HCT116 (cell line): Measurements from ENCODE around the gene NEDD4. TPM values are rescaled to one million over a fixed set of nuclear protein-coding genes. Genes with fewer than 3 reads are reported as not detected.

Experiments
- ATAC-seq: fragments of 200-7000 bp; cut with Tn5 transposase; 2 replicates; pipeline ENCODE4 v1.9.1; 2020; ENCODE audit warnings: mild to moderate bottlenecking, moderate library complexity
- BruUV-seq: library from RNA; stranded (reverse); fragments of 400-500 nt; replicated peaks from 2 replicates; lab custom pipeline; 2021; lab: Mats Ljungman, UMichigan
- CTCF ChIA-PET: fragments of 300-600 bp; sonication (Branson Sonifier 250); formaldehyde crosslinking; loops from one replicate; lab custom pipeline; 2021; ENCODE audit warnings: antibody characterized with exemption; lab: Charles Lee
- POLR2A ChIA-PET: fragments of 300-600, 350-600 bp; sonication (Branson Sonifier 250); formaldehyde crosslinking; loops from one replicate; lab custom pipeline; 2021; ENCODE audit warnings: antibody characterized with exemption; lab: Charles Lee
- RAD21 ChIA-PET, 2 experiments: fragments of 300-600 bp; sonication (Branson Sonifier 250); formaldehyde crosslinking; loops; one replicate each; lab custom pipeline; 2023; ENCODE audit warnings: low total read pairs in 2 of 2; ENCODE audit not compliant: uncharacterized antibody in 2 of 2, unreplicated experiment in 2 of 2, low non-redundant PET in 1 of 2; lab: Charles Lee
- DNase-seq: peaks from one replicate; pipeline ENCODE4 v3.0.0-alpha.2; 2010; ENCODE audit warnings: low read depth, low spot score
- H2AFZ ChIP-seq: fragments of 200-600 bp; shearing (Covaris generic), sonication (generic); 2 replicates; pipeline ENCODE4 v1.6.1; 2017; ENCODE audit warnings: low read depth, mixed run types, mixed read lengths, antibody characterized with exemption, low read length; ENCODE audit not compliant: poor library complexity, severe bottlenecking
- H3K27ac ChIP-seq: 2 replicates; pipeline ENCODE4 v1.5.1; 2012; ENCODE audit warnings: low read depth, low read length
- H3K27me3 ChIP-seq: fragments of 200-600 bp; sonication (generic); 2 replicates; pipeline ENCODE4 v1.6.1; 2016; ENCODE audit warnings: mixed run types, low read length, mixed read lengths; ENCODE audit not compliant: insufficient read depth
- H3K36me3 ChIP-seq, 2 experiments: fragments of 200-500 bp in 1 of 2; fragments of 200-600 bp in 1 of 2; sonication (Bioruptor generic) in 1 of 2; sonication (generic) in 1 of 2; 2 replicates each; pipeline versions ENCODE4 v1.5.1 to v1.6.1; 2014 to 2016; ENCODE audit warnings: low read length in 2 of 2, inconsistent platforms in 1 of 2, mixed read lengths in 1 of 2, mixed run types in 1 of 2; ENCODE audit not compliant: insufficient read depth in 2 of 2, control insufficient read depth in 1 of 2
- H3K4me1 ChIP-seq, 2 experiments: fragments of 200-600 bp in 1 of 2; sonication (generic) in 1 of 2; 2 replicates each; pipeline versions ENCODE4 v1.5.1 to v1.6.1; 2012 to 2017; ENCODE audit warnings: low read length in 2 of 2, inconsistent platforms in 1 of 2, mild to moderate bottlenecking in 1 of 2, mixed read lengths in 1 of 2, mixed run types in 1 of 2, moderate library complexity in 1 of 2; ENCODE audit not compliant: insufficient read depth in 2 of 2, control insufficient read depth in 1 of 2
- H3K4me2 ChIP-seq: fragments of 200-600 bp; sonication (generic); 2 replicates; pipeline ENCODE4 v1.6.1; 2017; ENCODE audit warnings: mixed run types, low read length, mixed read lengths
- H3K4me3 ChIP-seq, 2 experiments: fragments of 200-600 bp in 1 of 2; sonication (generic) in 1 of 2; replicated peaks in 1 of 2; 2 replicates each; pipeline ENCODE4 v1.5.1; 2011 to 2016; ENCODE audit warnings: low read length in 2 of 2, control low read depth in 1 of 2, low read depth in 1 of 2, mild to moderate bottlenecking in 1 of 2, mixed read lengths in 1 of 2, mixed run types in 1 of 2
- H3K79me2 ChIP-seq: fragments of 200-600 bp; sonication (generic); 2 replicates; pipeline ENCODE4 v1.6.1; 2017; ENCODE audit warnings: mild to moderate bottlenecking, mixed run types, low read length, moderate library complexity, mixed read lengths; ENCODE audit not compliant: insufficient read depth
- H3K9ac ChIP-seq: fragments of 200-600 bp; sonication (generic); 2 replicates; pipeline ENCODE4 v1.6.1; 2016; ENCODE audit warnings: low read length, mixed read lengths
- H3K9me2 ChIP-seq: fragments of 200-600 bp; sonication (generic), shearing (Covaris generic); 2 replicates; pipeline ENCODE4 v1.6.1; 2017; ENCODE audit warnings: mixed run types, mild to moderate bottlenecking, moderate library complexity; ENCODE audit not compliant: insufficient read depth
- H3K9me3 ChIP-seq, 2 experiments: fragments of 200-500 bp in 1 of 2; fragments of 200-600 bp in 1 of 2; sonication (Bioruptor generic) in 1 of 2; sonication (generic) in 1 of 2; 2 replicates each; pipeline ENCODE4 v1.6.1; 2014 to 2017; ENCODE audit warnings: low read length in 2 of 2, mixed read lengths in 2 of 2, inconsistent platforms in 1 of 2, low read depth in 1 of 2, mild to moderate bottlenecking in 1 of 2, mixed run types in 1 of 2, moderate library complexity in 1 of 2; ENCODE audit not compliant: control insufficient read depth in 1 of 2, insufficient read depth in 1 of 2
- H4K20me1 ChIP-seq: fragments of 200-600 bp; sonication (generic), shearing (Covaris generic); 2 replicates; pipeline ENCODE4 v1.6.1; 2017; ENCODE audit warnings: mixed run types, mild to moderate bottlenecking, moderate library complexity; ENCODE audit not compliant: insufficient read depth
- CEBPB ChIP-seq: IDR thresholded peaks from 2 replicates; pipeline ENCODE4 v1.6.1; 2012; ENCODE audit warnings: low read depth
- EGR1 ChIP-seq: IDR thresholded peaks from 2 replicates; pipeline ENCODE4 v1.6.1; 2012; ENCODE audit warnings: low read depth
- EZH2 ChIP-seq: fragments of 200-600 bp; sonication (generic); IDR thresholded peaks from 2 replicates; pipeline ENCODE4 v1.6.1; 2017; ENCODE audit warnings: antibody characterized with exemption, mixed run types
- FOSL1 ChIP-seq: IDR thresholded peaks from 2 replicates; pipeline ENCODE4 v1.6.1; 2012; ENCODE audit warnings: low read depth
- POLR2A ChIP-seq: IDR thresholded peaks from 2 replicates; pipeline ENCODE4 v1.7.0; 2011; ENCODE audit warnings: borderline replicate concordance; ENCODE audit not compliant: insufficient read depth, insufficient read length; ENCODE audit errors: extremely low read depth
- RAD21 ChIP-seq: IDR thresholded peaks from 2 replicates; pipeline ENCODE4 v1.6.1; 2012; ENCODE audit warnings: low read depth, mild to moderate bottlenecking
- SP1 ChIP-seq: IDR thresholded peaks from 2 replicates; pipeline ENCODE4 v1.6.1; 2012; ENCODE audit warnings: low read depth
- SRF ChIP-seq: IDR thresholded peaks from 2 replicates; pipeline ENCODE4 v1.6.1; 2012; ENCODE audit warnings: low read depth
- YY1 ChIP-seq: IDR thresholded peaks from 2 replicates; pipeline ENCODE4 v1.6.1; 2011; ENCODE audit warnings: low read length, low read depth, moderate library complexity, mild to moderate bottlenecking; ENCODE audit not compliant: insufficient replicate concordance; ENCODE audit errors: extremely low read depth
- ZFX ChIP-seq: fragments of 450-650 bp; IDR thresholded peaks from 2 replicates; pipeline ENCODE4 v1.6.1; 2017
- intact Hi-C: fragments of 100-400 bp; cut with micrococcal nuclease; formaldehyde crosslinking; loops from 2 replicates; pipeline ENCODE4 v1.10.0; 2022
- total RNA-seq: library from RNA; stranded (reverse); gene quantifications from one replicate; pipeline ENCODE4 v1.2.1, GENCODE V29; 2021; ENCODE audit not compliant: unreplicated experiment
- TF ChIP-seq, protein P1 (sequence below): IDR thresholded peaks from 2 replicates; pipeline ENCODE4 v1.6.1; 2011; ENCODE audit warnings: mild to moderate bottlenecking, low read length, moderate library complexity; ENCODE audit not compliant: insufficient replicate concordance; ENCODE audit errors: extremely low read depth
- TF ChIP-seq, protein P2 (sequence below): IDR thresholded peaks from 2 replicates; pipeline ENCODE4 v1.6.1; 2012
- TF ChIP-seq, protein P3 (sequence below), 3 experiments: fragments of 200-600 bp in 1 of 3; sonication (generic) in 1 of 3; IDR thresholded peaks in 2 of 3; conservative IDR thresholded peaks in 1 of 3; 2 replicates each; pipeline ENCODE4 v1.5.1; 2012 to 2017; ENCODE audit warnings: low read depth in 2 of 3, low read length in 2 of 3, antibody characterized with exemption in 1 of 3, borderline replicate concordance in 1 of 3, control low read depth in 1 of 3, mild to moderate bottlenecking in 1 of 3, mixed read lengths in 1 of 3, mixed run types in 1 of 3, moderate library complexity in 1 of 3; ENCODE audit not compliant: insufficient read depth in 1 of 3
- TF ChIP-seq, protein P4 (sequence below): IDR thresholded peaks from 2 replicates; pipeline ENCODE4 v1.6.1; 2012; ENCODE audit warnings: low read depth

Gene NEDD4
- total RNA-seq, 1 experiment from 2014 or later: 13.7 TPM

DNA sequence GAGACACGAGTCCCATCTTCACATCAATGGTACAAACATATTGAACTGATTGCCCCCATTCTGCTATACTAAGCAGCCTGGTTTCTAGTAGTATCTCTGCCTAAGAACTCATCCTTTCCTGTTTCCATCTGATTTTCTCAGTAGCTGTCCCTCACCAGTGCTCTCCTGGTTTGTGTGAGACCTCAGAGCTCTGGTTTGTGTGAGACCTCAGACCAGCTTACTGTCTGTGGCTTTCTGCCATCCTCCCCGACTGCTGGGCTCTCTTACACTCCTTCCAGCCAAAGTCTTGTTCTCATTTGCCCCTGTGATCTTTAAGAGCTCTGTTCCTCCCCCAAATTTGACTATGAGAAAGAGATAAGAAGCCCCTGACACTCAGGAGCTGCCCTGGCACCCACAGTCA, 41.1 kb upstream of the NEDD4 start (continued):
- TF ChIP-seq, protein P1, sequence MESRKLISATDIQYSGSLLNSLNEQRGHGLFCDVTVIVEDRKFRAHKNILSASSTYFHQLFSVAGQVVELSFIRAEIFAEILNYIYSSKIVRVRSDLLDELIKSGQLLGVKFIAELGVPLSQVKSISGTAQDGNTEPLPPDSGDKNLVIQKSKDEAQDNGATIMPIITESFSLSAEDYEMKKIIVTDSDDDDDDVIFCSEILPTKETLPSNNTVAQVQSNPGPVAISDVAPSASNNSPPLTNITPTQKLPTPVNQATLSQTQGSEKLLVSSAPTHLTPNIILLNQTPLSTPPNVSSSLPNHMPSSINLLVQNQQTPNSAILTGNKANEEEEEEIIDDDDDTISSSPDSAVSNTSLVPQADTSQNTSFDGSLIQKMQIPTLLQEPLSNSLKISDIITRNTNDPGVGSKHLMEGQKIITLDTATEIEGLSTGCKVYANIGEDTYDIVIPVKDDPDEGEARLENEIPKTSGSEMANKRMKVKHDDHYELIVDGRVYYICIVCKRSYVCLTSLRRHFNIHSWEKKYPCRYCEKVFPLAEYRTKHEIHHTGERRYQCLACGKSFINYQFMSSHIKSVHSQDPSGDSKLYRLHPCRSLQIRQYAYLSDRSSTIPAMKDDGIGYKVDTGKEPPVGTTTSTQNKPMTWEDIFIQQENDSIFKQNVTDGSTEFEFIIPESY: no peak
- TF ChIP-seq, protein P2, sequence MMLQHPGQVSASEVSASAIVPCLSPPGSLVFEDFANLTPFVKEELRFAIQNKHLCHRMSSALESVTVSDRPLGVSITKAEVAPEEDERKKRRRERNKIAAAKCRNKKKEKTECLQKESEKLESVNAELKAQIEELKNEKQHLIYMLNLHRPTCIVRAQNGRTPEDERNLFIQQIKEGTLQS: no peak
- no peak for TF ChIP-seq RAD21
- TF ChIP-seq, all 23 proteins: peak for 0

DNA sequence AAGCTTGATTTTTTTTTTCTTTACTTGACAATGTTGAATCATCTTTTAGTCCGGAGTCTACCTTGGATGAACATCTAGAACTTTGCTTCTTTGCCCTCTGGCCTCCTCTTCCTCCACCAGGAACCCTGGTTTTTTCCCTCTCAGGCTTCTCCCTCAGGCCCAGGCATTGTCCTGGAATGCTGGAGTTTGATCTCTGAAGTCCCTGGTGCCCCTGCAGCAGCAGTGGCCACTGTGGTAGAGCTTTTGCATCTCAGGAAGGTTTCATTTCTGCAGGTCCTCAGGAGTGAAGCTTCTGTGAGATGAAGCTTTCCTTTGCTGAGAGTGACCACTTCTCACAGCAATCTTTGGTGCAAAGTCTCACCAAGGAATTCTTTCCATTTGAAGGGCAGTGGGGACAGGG, 39.0 kb upstream of the NEDD4 start:
- ChIA-PET POLR2A (no interaction called here), CTCF (no interaction called here), RAD21 (no interaction called here)
- BruUV-seq: no TSS peak
- Histone ChIP-seq H3K4me3 (no peak overlapping the region), H3K9ac (no peak overlapping the region), H3K4me1 (no peaks in the 10 kb centered on the region), H3K27me3 (no peaks in the 10 kb centered on the region), H3K27ac (no peak overlapping the region), H3K79me2 (no peaks in the 10 kb centered on the region), H3K4me2 (no peak overlapping the region), H2AFZ (no peak overlapping the region), H3K9me2 (no peaks in the 10 kb centered on the region), H3K9me3 (no peaks in the 10 kb centered on the region), H4K20me1 (no peaks in the 10 kb centered on the region), H3K36me3 (no peaks in the 10 kb centered on the region)
- DNase-seq: no peak
- ATAC-seq: no peak
- intact Hi-C loops: no loop called here
- TF ChIP-seq, protein P3, sequence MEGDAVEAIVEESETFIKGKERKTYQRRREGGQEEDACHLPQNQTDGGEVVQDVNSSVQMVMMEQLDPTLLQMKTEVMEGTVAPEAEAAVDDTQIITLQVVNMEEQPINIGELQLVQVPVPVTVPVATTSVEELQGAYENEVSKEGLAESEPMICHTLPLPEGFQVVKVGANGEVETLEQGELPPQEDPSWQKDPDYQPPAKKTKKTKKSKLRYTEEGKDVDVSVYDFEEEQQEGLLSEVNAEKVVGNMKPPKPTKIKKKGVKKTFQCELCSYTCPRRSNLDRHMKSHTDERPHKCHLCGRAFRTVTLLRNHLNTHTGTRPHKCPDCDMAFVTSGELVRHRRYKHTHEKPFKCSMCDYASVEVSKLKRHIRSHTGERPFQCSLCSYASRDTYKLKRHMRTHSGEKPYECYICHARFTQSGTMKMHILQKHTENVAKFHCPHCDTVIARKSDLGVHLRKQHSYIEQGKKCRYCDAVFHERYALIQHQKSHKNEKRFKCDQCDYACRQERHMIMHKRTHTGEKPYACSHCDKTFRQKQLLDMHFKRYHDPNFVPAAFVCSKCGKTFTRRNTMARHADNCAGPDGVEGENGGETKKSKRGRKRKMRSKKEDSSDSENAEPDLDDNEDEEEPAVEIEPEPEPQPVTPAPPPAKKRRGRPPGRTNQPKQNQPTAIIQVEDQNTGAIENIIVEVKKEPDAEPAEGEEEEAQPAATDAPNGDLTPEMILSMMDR (IDR thresholded peaks at IDR 0.05 in 2 of 3, conservative IDR thresholded peaks at IDR 0.05 in 1 of 3; ENCODE audit: borderline replicate concordance in 1 of 3, insufficient read depth in 1 of 3, low read depth in 2 of 3, low read length in 2 of 3): no peak
- TF ChIP-seq SRF: no peak
- TF ChIP-seq EGR1: no peak
- no peak for TF ChIP-seq RAD21
- TF ChIP-seq FOSL1: no peak
- TF ChIP-seq EZH2: no peak
- no peak for TF ChIP-seq YY1
- TF ChIP-seq POLR2A: no peak
- no peak for TF ChIP-seq CEBPB
- TF ChIP-seq ZFX: no peak
- TF ChIP-seq, protein P2: no peak
- TF ChIP-seq, protein P4, sequence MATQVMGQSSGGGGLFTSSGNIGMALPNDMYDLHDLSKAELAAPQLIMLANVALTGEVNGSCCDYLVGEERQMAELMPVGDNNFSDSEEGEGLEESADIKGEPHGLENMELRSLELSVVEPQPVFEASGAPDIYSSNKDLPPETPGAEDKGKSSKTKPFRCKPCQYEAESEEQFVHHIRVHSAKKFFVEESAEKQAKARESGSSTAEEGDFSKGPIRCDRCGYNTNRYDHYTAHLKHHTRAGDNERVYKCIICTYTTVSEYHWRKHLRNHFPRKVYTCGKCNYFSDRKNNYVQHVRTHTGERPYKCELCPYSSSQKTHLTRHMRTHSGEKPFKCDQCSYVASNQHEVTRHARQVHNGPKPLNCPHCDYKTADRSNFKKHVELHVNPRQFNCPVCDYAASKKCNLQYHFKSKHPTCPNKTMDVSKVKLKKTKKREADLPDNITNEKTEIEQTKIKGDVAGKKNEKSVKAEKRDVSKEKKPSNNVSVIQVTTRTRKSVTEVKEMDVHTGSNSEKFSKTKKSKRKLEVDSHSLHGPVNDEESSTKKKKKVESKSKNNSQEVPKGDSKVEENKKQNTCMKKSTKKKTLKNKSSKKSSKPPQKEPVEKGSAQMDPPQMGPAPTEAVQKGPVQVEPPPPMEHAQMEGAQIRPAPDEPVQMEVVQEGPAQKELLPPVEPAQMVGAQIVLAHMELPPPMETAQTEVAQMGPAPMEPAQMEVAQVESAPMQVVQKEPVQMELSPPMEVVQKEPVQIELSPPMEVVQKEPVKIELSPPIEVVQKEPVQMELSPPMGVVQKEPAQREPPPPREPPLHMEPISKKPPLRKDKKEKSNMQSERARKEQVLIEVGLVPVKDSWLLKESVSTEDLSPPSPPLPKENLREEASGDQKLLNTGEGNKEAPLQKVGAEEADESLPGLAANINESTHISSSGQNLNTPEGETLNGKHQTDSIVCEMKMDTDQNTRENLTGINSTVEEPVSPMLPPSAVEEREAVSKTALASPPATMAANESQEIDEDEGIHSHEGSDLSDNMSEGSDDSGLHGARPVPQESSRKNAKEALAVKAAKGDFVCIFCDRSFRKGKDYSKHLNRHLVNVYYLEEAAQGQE: no peak
- no peak for TF ChIP-seq SP1
